Caco-2 (cell line): ENCODE measurements around the gene HCFC1R1. TPM values are rescaled to one million over a fixed set of nuclear protein-coding genes. Genes with fewer than 3 reads are reported as not detected.

Source experiments
- BruUV-seq: library from RNA; stranded (reverse); fragments of 400-500 nt; replicated peaks from 2 replicates; lab custom pipeline; 2021; lab: Mats Ljungman, UMichigan
- CTCF ChIA-PET: fragments of 300-600 bp; sonication (Branson Sonifier 250); formaldehyde crosslinking; loops from one replicate; lab custom pipeline; 2022; ENCODE audit warnings: antibody characterized with exemption; lab: Charles Lee
- POLR2A ChIA-PET: fragments of 300-600 bp; sonication (Branson Sonifier 250); formaldehyde crosslinking; loops from one replicate; lab custom pipeline; 2022; ENCODE audit warnings: antibody characterized with exemption; lab: Charles Lee
- DNase-seq, 2 experiments: peaks; one replicate each; pipeline versions ENCODE4 v3.0.0 to v3.0.0-alpha.2; 2020 to 2022
- H3K27me3 ChIP-seq: replicated peaks from 2 replicates; pipeline ENCODE4 v1.6.0; 2011; ENCODE audit warnings: low read length; ENCODE audit not compliant: control insufficient read depth, insufficient read depth
- H3K36me3 ChIP-seq: 2 replicates; pipeline ENCODE4 v1.5.1; 2011; ENCODE audit warnings: low read length; ENCODE audit not compliant: control insufficient read depth, insufficient read depth
- H3K4me1 ChIP-seq: fragments of 250-450 bp; sonication (Bioruptor Pico); 2 replicates; pipeline ENCODE4 v1.5.1; 2020; ENCODE audit warnings: mild to moderate bottlenecking
- H3K4me3 ChIP-seq: 2 replicates; pipeline ENCODE4 v1.5.1; 2011; ENCODE audit warnings: low read depth, mild to moderate bottlenecking, control low read depth, low read length
- H3K9me3 ChIP-seq: fragments of 250-450 bp; sonication (Bioruptor Pico); 2 replicates; pipeline ENCODE4 v1.5.1; 2020; ENCODE audit warnings: mild to moderate bottlenecking, moderate library complexity
- H3K27ac Mint-ChIP-seq: one replicate; pipeline ENCODE4 v1.8.0; 2022; ENCODE audit warnings: mixed read lengths; ENCODE audit not compliant: unreplicated experiment
- H3K27me3 Mint-ChIP-seq: one replicate; pipeline ENCODE4 v1.8.0; 2022; ENCODE audit warnings: mixed read lengths; ENCODE audit not compliant: insufficient read depth, unreplicated experiment
- H3K36me3 Mint-ChIP-seq: one replicate; pipeline ENCODE4 v1.8.0; 2022; ENCODE audit warnings: mild to moderate bottlenecking, mixed read lengths; ENCODE audit not compliant: insufficient read depth, unreplicated experiment
- H3K4me1 Mint-ChIP-seq: one replicate; pipeline ENCODE4 v1.8.0; 2022; ENCODE audit warnings: low read depth, mixed read lengths; ENCODE audit not compliant: unreplicated experiment
- H3K4me3 Mint-ChIP-seq: one replicate; pipeline ENCODE4 v1.8.0; 2022; ENCODE audit warnings: mild to moderate bottlenecking, moderate library complexity, mixed read lengths; ENCODE audit not compliant: unreplicated experiment
- H3K9me3 Mint-ChIP-seq: one replicate; pipeline ENCODE4 v1.8.0; 2022; ENCODE audit warnings: mixed read lengths; ENCODE audit not compliant: unreplicated experiment
- intact Hi-C: fragments of 100-400 bp; cut with micrococcal nuclease; formaldehyde crosslinking; loops from one replicate; pipeline ENCODE4 v1.10.0; 2022; ENCODE audit not compliant: unreplicated experiment
- total RNA-seq: library from RNA; stranded (reverse); gene quantifications from 2 replicates; pipeline ENCODE4 v1.2.3, GENCODE V29; 2022
- TF ChIP-seq, protein P1 (sequence below), 2 experiments: fragments of 200-600 bp in 1 of 2; IDR thresholded peaks; 1 replicate in 1 of 2; 2 replicates in 1 of 2; pipeline versions ENCODE4 v1.5.1 to v1.8.0; 2011 to 2022; ENCODE audit warnings: antibody characterized with exemption in 1 of 2, control low read depth in 1 of 2, inconsistent platforms in 1 of 2, low read depth in 1 of 2, low read length in 1 of 2, mild to moderate bottlenecking in 1 of 2, moderate library complexity in 1 of 2; ENCODE audit not compliant: insufficient read depth in 1 of 2, severe bottlenecking in 1 of 2, unreplicated experiment in 1 of 2

HCFC1R1 gene
- total RNA-seq, 1 experiment from 2014 or later: 44.9 TPM

DNA sequence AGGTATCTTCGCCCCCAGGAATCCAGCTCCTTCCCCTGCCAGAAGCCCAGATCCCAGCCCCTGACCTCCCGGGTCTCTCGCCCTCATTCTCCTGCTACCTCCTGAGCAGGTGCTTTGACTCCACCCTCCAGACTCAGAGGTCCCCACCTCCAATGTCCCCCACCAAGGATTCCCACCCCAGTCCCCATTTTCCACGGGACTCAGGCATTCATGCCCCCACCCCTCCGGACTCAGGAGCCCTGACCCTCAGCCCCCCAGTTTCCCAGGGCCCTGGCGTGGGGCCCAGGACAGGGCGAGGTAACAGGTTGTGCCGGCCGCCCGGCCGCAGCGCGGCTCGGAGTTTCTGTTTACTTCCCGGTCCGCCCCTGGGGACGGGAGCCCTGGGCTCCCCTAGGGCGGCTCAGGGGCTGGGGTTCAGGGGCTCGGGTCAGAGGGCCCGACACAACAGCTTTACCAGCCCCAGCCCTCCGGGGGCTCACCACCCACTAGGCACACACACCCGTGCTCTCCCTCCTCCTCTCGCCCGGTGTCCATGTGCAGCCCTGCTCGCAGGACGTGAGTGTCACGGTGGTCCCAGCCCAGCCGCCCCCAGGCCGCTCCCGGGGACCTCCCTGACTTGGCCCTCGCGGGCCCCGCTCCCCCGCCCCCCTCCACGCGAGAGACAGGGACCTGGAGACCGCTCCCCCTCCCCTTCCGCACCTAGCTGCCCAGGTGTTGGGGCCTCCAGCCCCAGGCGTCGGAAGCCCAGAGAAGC is 12.4 kb upstream of the HCFC1R1 start:
- Mint-ChIP-seq H3K27me3 (no peaks in the 10 kb centered on the region), H3K27ac (peak overlapping the region; percentile 35), H3K4me3 (peak overlapping the region; percentile 73), H3K36me3 (peaks cover 6% of the 10 kb centered on the region), H3K4me1 (no peaks in the 10 kb centered on the region), H3K9me3 (no peaks in the 10 kb centered on the region)
- Histone ChIP-seq H3K36me3 (no peaks in the 10 kb centered on the region), H3K4me1 (peaks cover 4% of the 10 kb centered on the region), H3K4me3 (peak overlapping the region; percentile 67), H3K9me3 (no peaks in the 10 kb centered on the region), H3K27me3 (no peaks in the 10 kb centered on the region)
- TF ChIP-seq, protein P1, sequence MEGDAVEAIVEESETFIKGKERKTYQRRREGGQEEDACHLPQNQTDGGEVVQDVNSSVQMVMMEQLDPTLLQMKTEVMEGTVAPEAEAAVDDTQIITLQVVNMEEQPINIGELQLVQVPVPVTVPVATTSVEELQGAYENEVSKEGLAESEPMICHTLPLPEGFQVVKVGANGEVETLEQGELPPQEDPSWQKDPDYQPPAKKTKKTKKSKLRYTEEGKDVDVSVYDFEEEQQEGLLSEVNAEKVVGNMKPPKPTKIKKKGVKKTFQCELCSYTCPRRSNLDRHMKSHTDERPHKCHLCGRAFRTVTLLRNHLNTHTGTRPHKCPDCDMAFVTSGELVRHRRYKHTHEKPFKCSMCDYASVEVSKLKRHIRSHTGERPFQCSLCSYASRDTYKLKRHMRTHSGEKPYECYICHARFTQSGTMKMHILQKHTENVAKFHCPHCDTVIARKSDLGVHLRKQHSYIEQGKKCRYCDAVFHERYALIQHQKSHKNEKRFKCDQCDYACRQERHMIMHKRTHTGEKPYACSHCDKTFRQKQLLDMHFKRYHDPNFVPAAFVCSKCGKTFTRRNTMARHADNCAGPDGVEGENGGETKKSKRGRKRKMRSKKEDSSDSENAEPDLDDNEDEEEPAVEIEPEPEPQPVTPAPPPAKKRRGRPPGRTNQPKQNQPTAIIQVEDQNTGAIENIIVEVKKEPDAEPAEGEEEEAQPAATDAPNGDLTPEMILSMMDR (IDR thresholded peaks at IDR 0.05; ENCODE audit: insufficient read depth in 1 of 2, low read depth in 1 of 2, low read length in 1 of 2, severe bottlenecking in 1 of 2, unreplicated experiment in 1 of 2): no peak
- no TSS peak for BruUV-seq
- POLR2A ChIA-PET: interaction anchor here (1.3 kb wide), 1 partner anchor 16 kb away, joined by 3 read pairs; the partner anchor contains the start of gene TNFRSF12A
- CTCF ChIA-PET: interaction anchor here (0.6 kb wide), 1 partner anchor 16 kb away, joined by 4 read pairs; the partner anchor contains the start of gene TNFRSF12A
- peak in 1 of 2 experiments; percentile 36 for DNase-seq
- intact Hi-C loops: no loop called here

DNA sequence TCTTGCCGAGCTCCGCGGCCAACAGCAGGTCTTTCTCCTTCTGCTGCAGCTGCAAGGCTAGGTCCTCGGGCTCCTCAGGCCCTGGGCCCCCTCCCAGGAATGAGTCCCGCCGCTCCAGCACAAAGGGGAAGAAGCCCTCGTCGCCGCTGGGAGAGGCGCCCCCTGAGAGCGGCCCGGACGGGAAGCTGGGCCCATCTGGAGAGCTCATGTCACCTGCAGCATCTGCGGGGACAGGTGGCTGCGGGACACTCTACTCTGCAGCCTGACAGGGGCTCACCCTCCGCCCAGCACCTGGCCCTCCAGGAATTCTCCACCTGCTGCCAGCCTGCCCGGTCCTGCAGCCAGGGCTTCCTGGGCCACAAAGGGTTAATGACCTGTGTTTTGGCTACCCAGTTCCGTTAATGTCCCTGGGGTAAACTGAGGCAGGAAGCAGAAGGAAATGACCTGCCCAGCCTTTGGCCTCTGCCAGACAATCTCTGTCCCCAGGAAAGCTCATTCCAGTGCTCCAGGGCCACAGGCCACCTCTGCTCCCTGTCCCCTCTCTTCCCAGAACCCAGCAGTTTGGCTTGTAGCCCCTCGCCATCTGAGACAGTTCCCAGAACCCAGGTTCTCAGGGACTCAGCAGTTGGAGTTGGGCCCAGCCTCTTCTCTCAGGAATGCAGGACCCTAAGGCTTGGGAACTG is 11.7 kb upstream of the HCFC1R1 start:
- peak overlapping the region; percentile 73 for H3K4me3 Mint-ChIP-seq
- DNase-seq: no peak
- Histone ChIP-seq H3K36me3 (no peaks in the 10 kb centered on the region), H3K4me3 (peak overlapping the region; percentile 67), H3K4me1 (peaks cover 4% of the 10 kb centered on the region), H3K27me3 (no peaks in the 10 kb centered on the region), H3K9me3 (no peaks in the 10 kb centered on the region)
- TF ChIP-seq, protein P1 (IDR thresholded peaks at IDR 0.05; ENCODE audit: insufficient read depth in 1 of 2, low read depth in 1 of 2, low read length in 1 of 2, severe bottlenecking in 1 of 2, unreplicated experiment in 1 of 2): no peak
- CTCF ChIA-PET: interaction anchor here (0.6 to 1.1 kb wide), 2 partner anchors 19 to 23 kb away, joined by 3 to 6 read pairs; no protein-coding TSS in a partner anchor
- H3K36me3 Mint-ChIP-seq: peaks cover 6% of the 10 kb centered on the region
- no TSS peak for BruUV-seq
- no peaks in the 10 kb centered on the region for H3K4me1 Mint-ChIP-seq
- intact Hi-C loops: no loop called here
- H3K27me3 Mint-ChIP-seq: no peaks in the 10 kb centered on the region
- peak overlapping the region; percentile 35 for H3K27ac Mint-ChIP-seq
- POLR2A ChIA-PET: interaction anchor here (1.3 kb wide), 1 partner anchor 15 kb away, joined by 3 read pairs; the partner anchor contains the start of gene TNFRSF12A
- H3K9me3 Mint-ChIP-seq: no peaks in the 10 kb centered on the region

DNA sequence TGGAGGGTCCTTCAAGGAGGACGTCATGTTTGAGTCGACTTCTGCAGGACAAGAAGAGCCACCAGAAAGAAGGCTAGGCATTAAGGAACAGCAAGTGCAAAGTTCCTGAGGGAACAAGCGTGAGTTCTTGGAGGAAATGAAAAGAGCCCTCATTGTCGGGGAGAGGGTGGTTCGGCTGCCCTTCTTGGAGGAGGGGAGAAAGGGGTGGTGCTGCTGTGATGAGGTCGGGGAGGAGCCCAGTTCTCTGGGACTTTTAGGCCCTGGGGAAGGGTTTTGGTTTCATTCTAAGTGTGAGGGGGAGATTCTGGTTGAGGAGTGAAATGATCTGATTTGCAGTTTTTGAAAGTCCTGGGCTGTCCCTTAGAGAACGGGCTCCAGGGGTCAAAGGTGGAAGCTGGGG is 8.9 kb upstream of the HCFC1R1 start:
- H3K9me3 ChIP-seq: no peaks in the 10 kb centered on the region
- Mint-ChIP-seq H3K36me3 (peaks cover 22% of the 10 kb centered on the region), H3K4me1 (no peaks in the 10 kb centered on the region), H3K4me3 (no peak overlapping the region), H3K27me3 (no peaks in the 10 kb centered on the region), H3K27ac (no peak overlapping the region), H3K9me3 (no peaks in the 10 kb centered on the region)
- CTCF ChIA-PET: interaction anchor here (1.3 to 2.3 kb wide), 4 partner anchors 12 to 91 kb away, joined by 4 to 21 read pairs (median 8); no protein-coding TSS in a partner anchor
- DNase-seq: no peak
- POLR2A ChIA-PET: no interaction called here
- intact Hi-C loops: no loop called here
- BruUV-seq: no TSS peak
- H3K27me3 ChIP-seq: no peaks in the 10 kb centered on the region
- no peak overlapping the region for H3K4me3 ChIP-seq
- peaks cover 7% of the 10 kb centered on the region for H3K4me1 ChIP-seq
- 0 out of 2 replicates have a peak, but pooled peaks cover 2% of the 10 kb centered on the region for H3K36me3 ChIP-seq
- TF ChIP-seq, protein P1 (IDR thresholded peaks at IDR 0.05; ENCODE audit: insufficient read depth in 1 of 2, low read depth in 1 of 2, low read length in 1 of 2, severe bottlenecking in 1 of 2, unreplicated experiment in 1 of 2): no peak
